GM23338 (cell line): ENCODE measurements around the gene VEGFA. TPM values are rescaled to one million over a fixed set of nuclear protein-coding genes. Genes with fewer than 3 reads are reported as not detected.
"Not testable (repeated sequence)": the region's sequence is repeated elsewhere in the genome, so short reads cannot be mapped to it uniquely, and the experiment has no call there.

Experiments used
- ATAC-seq: fragments of 200-7000 bp; cut with Tn5 transposase; 3 replicates; pipeline ENCODE4 v1.9.1; 2020
- DNase-seq: peaks from one replicate; pipeline ENCODE4 v3.0.0-alpha.2; 2015; ENCODE audit warnings: low spot score
- H2AFZ ChIP-seq: fragments of 200-600 bp; sonication (generic); 2 replicates; pipeline ENCODE4 v1.8.0; 2016; ENCODE audit warnings: antibody characterized with exemption, mild to moderate bottlenecking, moderate library complexity
- H3F3A ChIP-seq: fragments of 200-600 bp; sonication (generic); replicated peaks from 2 replicates; pipeline ENCODE4 v1.8.0; 2017; ENCODE audit warnings: antibody characterized with exemption, mixed run types, low read depth
- H3K27ac ChIP-seq: fragments of 200-600 bp; sonication (generic); 2 replicates; pipeline ENCODE4 v1.6.1; 2016; ENCODE audit warnings: low read depth
- H3K27me3 ChIP-seq: fragments of 200-600 bp; sonication (generic); 2 replicates; pipeline ENCODE4 v1.8.0; 2016; ENCODE audit warnings: mild to moderate bottlenecking, mixed run types, moderate library complexity; ENCODE audit not compliant: insufficient read depth
- H3K36me3 ChIP-seq: fragments of 200-600 bp; sonication (generic); 2 replicates; pipeline ENCODE4 v1.8.0; 2016; ENCODE audit warnings: mild to moderate bottlenecking; ENCODE audit not compliant: insufficient read depth
- H3K4me1 ChIP-seq: fragments of 200-600 bp; sonication (generic); 2 replicates; pipeline ENCODE4 v1.8.0; 2016; ENCODE audit warnings: mild to moderate bottlenecking, moderate library complexity; ENCODE audit not compliant: insufficient read depth
- H3K4me2 ChIP-seq: fragments of 200-600 bp; sonication (generic); 2 replicates; pipeline ENCODE4 v1.7.1; 2017; ENCODE audit warnings: mixed run types
- H3K4me3 ChIP-seq: fragments of 200-600 bp; sonication (generic); 2 replicates; pipeline ENCODE4 v1.6.1; 2016; ENCODE audit warnings: mixed run types
- H3K79me2 ChIP-seq: fragments of 200-600 bp; sonication (generic); replicated peaks from 2 replicates; pipeline ENCODE4 v1.8.0; 2017; ENCODE audit warnings: mild to moderate bottlenecking; ENCODE audit not compliant: insufficient read depth
- H3K9me2 ChIP-seq: fragments of 200-600 bp; sonication (generic); 2 replicates; pipeline ENCODE4 v1.8.0; 2017; ENCODE audit not compliant: insufficient read depth
- H4K20me1 ChIP-seq: fragments of 200-600 bp; sonication (generic); replicated peaks from 2 replicates; pipeline ENCODE4 v1.8.0; 2017; ENCODE audit warnings: mild to moderate bottlenecking; ENCODE audit not compliant: insufficient read depth
- H3K27ac Mint-ChIP-seq: 2 replicates; pipeline ENCODE4 v1.8.0; 2020; ENCODE audit warnings: inconsistent platforms, mild to moderate bottlenecking, moderate library complexity, mixed read lengths
- H3K27me3 Mint-ChIP-seq: 3 replicates; pipeline ENCODE4 v1.8.0; 2022; ENCODE audit warnings: low read depth, mild to moderate bottlenecking, moderate library complexity, mixed read lengths, inconsistent platforms; ENCODE audit not compliant: insufficient read depth, poor library complexity
- H3K36me3 Mint-ChIP-seq: 3 replicates; pipeline ENCODE4 v1.8.0; 2021; ENCODE audit warnings: low read depth, mild to moderate bottlenecking, inconsistent platforms, moderate library complexity, mixed read lengths
- H3K4me1 Mint-ChIP-seq: 3 replicates; pipeline ENCODE4 v1.8.0; 2020; ENCODE audit warnings: mild to moderate bottlenecking, inconsistent platforms, mixed read lengths
- H3K4me3 Mint-ChIP-seq: 3 replicates; pipeline ENCODE4 v1.8.0; 2021; ENCODE audit warnings: moderate library complexity, mild to moderate bottlenecking, inconsistent platforms, mixed read lengths
- H3K9me3 Mint-ChIP-seq: 3 replicates; pipeline ENCODE4 v1.8.0; 2020; ENCODE audit warnings: moderate library complexity, mild to moderate bottlenecking, inconsistent platforms, mixed read lengths
- EZH2phosphoT487 ChIP-seq: fragments of 200-600 bp; sonication (generic); IDR thresholded peaks from one replicate; pipeline ENCODE4 v1.8.1; 2018; ENCODE audit warnings: antibody characterized with exemption; ENCODE audit not compliant: unreplicated experiment
- JUNB ChIP-seq: IDR thresholded peaks from one replicate; pipeline ENCODE4 v1.6.1; 2016; ENCODE audit warnings: antibody characterized with exemption; ENCODE audit not compliant: unreplicated experiment
- ZNF114 ChIP-seq: fragments of 250-450 bp; sonication (Bioruptor Pico); IDR thresholded peaks from 2 replicates; pipeline ENCODE4 v1.5.0; 2020; ENCODE audit warnings: mild to moderate bottlenecking, moderate library complexity
- polyA plus RNA-seq: library from polyadenylated mRNA; unstranded; fragments of >200 nt; fragmentation: Nextera tagmentation; extraction: Ambion mirVana; gene quantifications from 2 replicates; pipeline ENCODE4 v1.2.1, GENCODE V29; 2016
- total RNA-seq: library from RNA; depleted of rRNA; stranded (reverse); fragments of >200 nt; shearing (Covaris generic); gene quantifications from 2 replicates; pipeline ENCODE4 v1.2.3, GENCODE V29; 2014
- TF ChIP-seq, protein P1 (sequence below): fragments of 250-450 bp; sonication (Bioruptor Pico); IDR thresholded peaks from 2 replicates; pipeline ENCODE4 v1.5.0; 2020; ENCODE audit warnings: mild to moderate bottlenecking, moderate library complexity
- TF ChIP-seq, protein P2 (sequence below), 2 experiments: fragments of 200-600 bp in 1 of 2; sonication (generic) in 1 of 2; conservative IDR thresholded peaks; 2 replicates each; pipeline versions ENCODE4 v1.5.1 to v1.6.1; 2016 to 2017; ENCODE audit warnings: antibody characterized with exemption in 2 of 2, low read depth in 2 of 2, mild to moderate bottlenecking in 2 of 2, moderate library complexity in 1 of 2

The VEGFA gene
- total and polyA plus RNA-seq, 2 experiments from 2014 or later: 10.9 to 61.1 TPM

GRCh38 chr6:43814865-43815264 is 44.9 kb downstream of the VEGFA start (continued):
- TF ChIP-seq, protein P1, sequence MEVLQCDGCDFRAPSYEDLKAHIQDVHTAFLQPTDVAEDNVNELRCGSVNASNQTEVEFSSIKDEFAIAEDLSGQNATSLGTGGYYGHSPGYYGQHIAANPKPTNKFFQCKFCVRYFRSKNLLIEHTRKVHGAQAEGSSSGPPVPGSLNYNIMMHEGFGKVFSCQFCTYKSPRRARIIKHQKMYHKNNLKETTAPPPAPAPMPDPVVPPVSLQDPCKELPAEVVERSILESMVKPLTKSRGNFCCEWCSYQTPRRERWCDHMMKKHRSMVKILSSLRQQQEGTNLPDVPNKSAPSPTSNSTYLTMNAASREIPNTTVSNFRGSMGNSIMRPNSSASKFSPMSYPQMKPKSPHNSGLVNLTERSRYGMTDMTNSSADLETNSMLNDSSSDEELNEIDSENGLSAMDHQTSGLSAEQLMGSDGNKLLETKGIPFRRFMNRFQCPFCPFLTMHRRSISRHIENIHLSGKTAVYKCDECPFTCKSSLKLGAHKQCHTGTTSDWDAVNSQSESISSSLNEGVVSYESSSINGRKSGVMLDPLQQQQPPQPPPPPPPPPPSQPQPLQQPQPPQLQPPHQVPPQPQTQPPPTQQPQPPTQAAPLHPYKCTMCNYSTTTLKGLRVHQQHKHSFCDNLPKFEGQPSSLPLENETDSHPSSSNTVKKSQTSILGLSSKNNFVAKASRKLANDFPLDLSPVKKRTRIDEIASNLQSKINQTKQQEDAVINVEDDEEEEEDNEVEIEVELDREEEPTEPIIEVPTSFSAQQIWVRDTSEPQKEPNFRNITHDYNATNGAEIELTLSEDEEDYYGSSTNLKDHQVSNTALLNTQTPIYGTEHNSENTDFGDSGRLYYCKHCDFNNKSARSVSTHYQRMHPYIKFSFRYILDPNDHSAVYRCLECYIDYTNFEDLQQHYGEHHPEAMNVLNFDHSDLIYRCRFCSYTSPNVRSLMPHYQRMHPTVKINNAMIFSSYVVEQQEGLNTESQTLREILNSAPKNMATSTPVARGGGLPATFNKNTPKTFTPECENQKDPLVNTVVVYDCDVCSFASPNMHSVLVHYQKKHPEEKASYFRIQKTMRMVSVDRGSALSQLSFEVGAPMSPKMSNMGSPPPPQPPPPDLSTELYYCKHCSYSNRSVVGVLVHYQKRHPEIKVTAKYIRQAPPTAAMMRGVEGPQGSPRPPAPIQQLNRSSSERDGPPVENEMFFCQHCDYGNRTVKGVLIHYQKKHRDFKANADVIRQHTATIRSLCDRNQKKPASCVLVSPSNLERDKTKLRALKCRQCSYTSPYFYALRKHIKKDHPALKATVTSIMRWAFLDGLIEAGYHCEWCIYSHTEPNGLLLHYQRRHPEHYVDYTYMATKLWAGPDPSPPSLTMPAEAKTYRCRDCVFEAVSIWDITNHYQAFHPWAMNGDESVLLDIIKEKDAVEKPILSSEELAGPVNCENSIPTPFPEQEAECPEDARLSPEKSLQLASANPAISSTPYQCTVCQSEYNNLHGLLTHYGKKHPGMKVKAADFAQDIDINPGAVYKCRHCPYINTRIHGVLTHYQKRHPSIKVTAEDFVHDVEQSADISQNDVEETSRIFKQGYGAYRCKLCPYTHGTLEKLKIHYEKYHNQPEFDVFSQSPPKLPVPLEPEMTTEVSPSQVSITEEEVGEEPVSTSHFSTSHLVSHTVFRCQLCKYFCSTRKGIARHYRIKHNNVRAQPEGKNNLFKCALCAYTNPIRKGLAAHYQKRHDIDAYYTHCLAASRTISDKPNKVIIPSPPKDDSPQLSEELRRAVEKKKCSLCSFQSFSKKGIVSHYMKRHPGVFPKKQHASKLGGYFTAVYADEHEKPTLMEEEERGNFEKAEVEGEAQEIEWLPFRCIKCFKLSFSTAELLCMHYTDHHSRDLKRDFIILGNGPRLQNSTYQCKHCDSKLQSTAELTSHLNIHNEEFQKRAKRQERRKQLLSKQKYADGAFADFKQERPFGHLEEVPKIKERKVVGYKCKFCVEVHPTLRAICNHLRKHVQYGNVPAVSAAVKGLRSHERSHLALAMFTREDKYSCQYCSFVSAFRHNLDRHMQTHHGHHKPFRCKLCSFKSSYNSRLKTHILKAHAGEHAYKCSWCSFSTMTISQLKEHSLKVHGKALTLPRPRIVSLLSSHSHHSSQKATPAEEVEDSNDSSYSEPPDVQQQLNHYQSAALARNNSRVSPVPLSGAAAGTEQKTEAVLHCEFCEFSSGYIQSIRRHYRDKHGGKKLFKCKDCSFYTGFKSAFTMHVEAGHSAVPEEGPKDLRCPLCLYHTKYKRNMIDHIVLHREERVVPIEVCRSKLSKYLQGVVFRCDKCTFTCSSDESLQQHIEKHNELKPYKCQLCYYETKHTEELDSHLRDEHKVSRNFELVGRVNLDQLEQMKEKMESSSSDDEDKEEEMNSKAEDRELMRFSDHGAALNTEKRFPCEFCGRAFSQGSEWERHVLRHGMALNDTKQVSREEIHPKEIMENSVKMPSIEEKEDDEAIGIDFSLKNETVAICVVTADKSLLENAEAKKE (CRISPR knock-in tag): no peak
- no peak for TF ChIP-seq EZH2phosphoT487
- TF ChIP-seq JUNB: no peak
- no peak for TF ChIP-seq ZNF114 (CRISPR knock-in tag)

GRCh38 chr6:43817192-43817591 is 47.2 kb downstream of the VEGFA start:
- peaks cover 9% of the 10 kb centered on the region; the same call in 2 of the 3 replicates for H3K4me1 Mint-ChIP-seq

DNA sequence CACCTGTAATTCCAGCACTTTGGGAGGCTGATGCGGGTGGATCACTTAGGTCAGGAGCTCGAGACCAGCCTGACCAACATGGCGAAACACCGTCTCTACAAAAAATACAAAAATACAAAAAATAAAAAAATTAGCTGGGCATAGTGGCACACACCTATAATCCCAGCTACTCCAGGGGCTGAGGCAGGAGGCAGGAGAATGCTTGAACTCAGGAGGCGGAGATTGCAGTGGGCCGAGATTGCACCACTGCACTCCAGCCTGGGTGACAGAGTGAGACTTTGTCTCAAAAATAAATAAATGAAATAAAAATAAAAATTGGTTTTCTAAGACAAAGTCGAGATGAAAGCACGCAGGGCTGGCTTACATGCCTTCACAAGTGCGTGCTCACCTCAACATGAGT is 49.0 kb downstream of the VEGFA start:
- H3K27ac ChIP-seq, H3K4me3 ChIP-seq, H3K9me2 ChIP-seq, H3K4me1 Mint-ChIP-seq, DNase-seq, H3F3A ChIP-seq, H3K4me1 ChIP-seq, H3K36me3 ChIP-seq, H3K4me3 Mint-ChIP-seq, H3K27ac Mint-ChIP-seq, H3K79me2 ChIP-seq, ATAC-seq, H3K27me3 ChIP-seq, H3K36me3 Mint-ChIP-seq, H3K27me3 Mint-ChIP-seq, H3K4me2 ChIP-seq, H4K20me1 ChIP-seq, H3K9me3 Mint-ChIP-seq: not testable (repeated sequence)
- H2AFZ ChIP-seq: peak overlapping the region; percentile 74; the same call in 1 of the 2 replicates

More at GRCh38 chr6:43817192-43817591, 47.2 kb downstream of the VEGFA start:
- TF ChIP-seq EZH2phosphoT487: no peak
- TF ChIP-seq, protein P2, sequence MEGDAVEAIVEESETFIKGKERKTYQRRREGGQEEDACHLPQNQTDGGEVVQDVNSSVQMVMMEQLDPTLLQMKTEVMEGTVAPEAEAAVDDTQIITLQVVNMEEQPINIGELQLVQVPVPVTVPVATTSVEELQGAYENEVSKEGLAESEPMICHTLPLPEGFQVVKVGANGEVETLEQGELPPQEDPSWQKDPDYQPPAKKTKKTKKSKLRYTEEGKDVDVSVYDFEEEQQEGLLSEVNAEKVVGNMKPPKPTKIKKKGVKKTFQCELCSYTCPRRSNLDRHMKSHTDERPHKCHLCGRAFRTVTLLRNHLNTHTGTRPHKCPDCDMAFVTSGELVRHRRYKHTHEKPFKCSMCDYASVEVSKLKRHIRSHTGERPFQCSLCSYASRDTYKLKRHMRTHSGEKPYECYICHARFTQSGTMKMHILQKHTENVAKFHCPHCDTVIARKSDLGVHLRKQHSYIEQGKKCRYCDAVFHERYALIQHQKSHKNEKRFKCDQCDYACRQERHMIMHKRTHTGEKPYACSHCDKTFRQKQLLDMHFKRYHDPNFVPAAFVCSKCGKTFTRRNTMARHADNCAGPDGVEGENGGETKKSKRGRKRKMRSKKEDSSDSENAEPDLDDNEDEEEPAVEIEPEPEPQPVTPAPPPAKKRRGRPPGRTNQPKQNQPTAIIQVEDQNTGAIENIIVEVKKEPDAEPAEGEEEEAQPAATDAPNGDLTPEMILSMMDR (conservative IDR thresholded peaks at IDR 0.05; ENCODE audit: low read depth in 2 of 2): peak; percentile 44 to 71
- Histone ChIP-seq H3F3A (no peaks in the 10 kb centered on the region), H3K4me1 (no peaks in the 10 kb centered on the region), H3K27ac (no peak overlapping the region), H4K20me1 (no peaks in the 10 kb centered on the region), H3K36me3 (no peaks in the 10 kb centered on the region), H3K27me3 (no peaks in the 10 kb centered on the region), H3K9me2 (no peaks in the 10 kb centered on the region), H3K4me2 (no peak overlapping the region), H3K79me2 (no peaks in the 10 kb centered on the region), H3K4me3 (no peak overlapping the region), H2AFZ (peak overlapping the region; percentile 84; the same call in 1 of the 2 replicates)
- ATAC-seq: peak; percentile 99
- Mint-ChIP-seq H3K27me3 (peaks cover 8% of the 10 kb centered on the region), H3K27ac (peak overlapping the region; percentile 16; the same call in 1 of the 2 replicates), H3K9me3 (no peaks in the 10 kb centered on the region), H3K36me3 (no peaks in the 10 kb centered on the region), H3K4me3 (no peak overlapping the region)
- DNase-seq: peak; percentile 74
